ENCODE data around the gene ZNF296. TPM values are rescaled to one million over a fixed set of nuclear protein-coding genes. Genes with fewer than 3 reads are reported as not detected.

Gene ZNF296
- total RNA-seq, 1 donor from 2014 or later = 1.7 TPM

DNA sequence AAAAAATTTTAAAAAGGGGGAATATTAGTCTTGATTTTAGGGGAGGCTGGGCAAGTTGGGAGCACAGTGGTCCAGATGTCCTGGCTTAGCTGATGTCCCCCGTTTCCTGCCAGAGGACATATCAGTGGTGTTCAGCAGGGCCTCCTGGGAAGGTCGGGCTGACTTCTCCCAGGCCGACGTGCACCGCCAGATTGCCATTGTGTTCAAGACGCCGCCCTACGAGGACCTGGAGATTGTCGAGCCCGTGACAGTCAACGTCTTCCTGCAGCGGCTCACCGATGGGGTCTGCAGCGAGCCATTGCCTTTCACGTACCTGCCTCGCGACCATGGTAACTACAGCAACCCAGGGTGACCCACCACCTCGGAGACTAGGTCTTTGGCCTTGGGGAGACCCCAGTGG, 43.9 kb downstream of the ZNF296 start:
- Histone ChIP-seq H3K36me3 (peaks cover 70% of the 10 kb centered on the region), H3K9me3 (no peaks in the 10 kb centered on the region), H3K4me1 (no peaks in the 10 kb centered on the region), H3K27me3 (no peaks in the 10 kb centered on the region), H3K27ac (no peak overlapping the region), H3K4me3 (no peak overlapping the region)
- intact Hi-C loops (cut with DNase I) = no loop called here
- ATAC-seq (no peak), DNase-seq (no peak)
- TF ChIP-seq, protein P1, sequence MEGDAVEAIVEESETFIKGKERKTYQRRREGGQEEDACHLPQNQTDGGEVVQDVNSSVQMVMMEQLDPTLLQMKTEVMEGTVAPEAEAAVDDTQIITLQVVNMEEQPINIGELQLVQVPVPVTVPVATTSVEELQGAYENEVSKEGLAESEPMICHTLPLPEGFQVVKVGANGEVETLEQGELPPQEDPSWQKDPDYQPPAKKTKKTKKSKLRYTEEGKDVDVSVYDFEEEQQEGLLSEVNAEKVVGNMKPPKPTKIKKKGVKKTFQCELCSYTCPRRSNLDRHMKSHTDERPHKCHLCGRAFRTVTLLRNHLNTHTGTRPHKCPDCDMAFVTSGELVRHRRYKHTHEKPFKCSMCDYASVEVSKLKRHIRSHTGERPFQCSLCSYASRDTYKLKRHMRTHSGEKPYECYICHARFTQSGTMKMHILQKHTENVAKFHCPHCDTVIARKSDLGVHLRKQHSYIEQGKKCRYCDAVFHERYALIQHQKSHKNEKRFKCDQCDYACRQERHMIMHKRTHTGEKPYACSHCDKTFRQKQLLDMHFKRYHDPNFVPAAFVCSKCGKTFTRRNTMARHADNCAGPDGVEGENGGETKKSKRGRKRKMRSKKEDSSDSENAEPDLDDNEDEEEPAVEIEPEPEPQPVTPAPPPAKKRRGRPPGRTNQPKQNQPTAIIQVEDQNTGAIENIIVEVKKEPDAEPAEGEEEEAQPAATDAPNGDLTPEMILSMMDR (IDR thresholded peaks at IDR 0.05) = no peak

DNA sequence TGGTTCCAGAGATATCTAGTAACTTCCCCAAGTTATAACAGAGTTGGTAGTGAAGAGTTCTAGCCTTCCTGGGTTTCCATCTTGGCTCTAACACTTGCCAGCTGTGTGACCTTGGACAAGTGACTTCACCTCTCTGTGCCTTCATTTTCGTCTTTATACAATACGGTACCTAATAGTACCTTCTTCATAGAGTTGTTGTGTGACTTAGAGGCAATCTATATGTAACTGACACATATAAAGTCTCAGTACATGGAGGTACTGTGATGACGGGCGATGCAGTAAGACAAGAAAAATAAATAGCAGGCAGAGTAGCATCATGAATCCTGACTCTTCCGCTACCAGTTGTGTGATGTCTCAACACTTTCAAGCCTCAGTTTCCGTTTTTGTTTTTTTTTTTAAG, 45.5 kb downstream of the ZNF296 start:
- Histone ChIP-seq H3K27ac (no peak overlapping the region), H3K4me3 (no peak overlapping the region), H3K27me3 (no peaks in the 10 kb centered on the region), H3K36me3 (peaks cover 67% of the 10 kb centered on the region), H3K4me1 (no peaks in the 10 kb centered on the region), H3K9me3 (no peaks in the 10 kb centered on the region)
- ATAC-seq (no peak), DNase-seq (no peak)
- intact Hi-C loops (cut with DNase I) = no loop called here
- TF ChIP-seq, protein P1 (IDR thresholded peaks at IDR 0.05) = no peak

DNA sequence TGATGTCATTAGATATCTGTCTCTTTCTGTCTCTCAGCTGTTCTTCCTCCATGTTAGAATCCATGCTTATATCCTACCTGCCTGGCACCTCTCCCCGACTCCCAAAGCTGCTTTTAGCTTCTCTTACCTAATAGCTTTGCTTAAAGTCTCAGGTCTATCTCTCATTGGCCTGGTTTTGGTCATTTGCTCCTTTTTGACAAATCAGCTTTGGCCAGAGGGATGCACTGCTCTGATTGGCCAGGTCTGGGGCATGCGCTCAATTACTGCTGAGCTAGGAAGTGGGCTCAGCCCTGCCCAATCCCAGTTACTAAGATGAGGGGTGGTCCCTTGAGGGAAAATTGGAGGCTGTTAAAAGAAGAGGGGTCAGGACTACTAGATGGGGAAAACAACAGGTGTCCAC, 48.9 kb downstream of the ZNF296 start:
- no peak overlapping the region for H3K4me3 ChIP-seq
- H3K9me3 ChIP-seq = no peaks in the 10 kb centered on the region
- no peaks in the 10 kb centered on the region for H3K4me1 ChIP-seq
- ATAC-seq (no peak), DNase-seq (no peak)
- TF ChIP-seq, protein P1 (IDR thresholded peaks at IDR 0.05) = no peak
- peaks cover 42% of the 10 kb centered on the region for H3K36me3 ChIP-seq
- intact Hi-C loops (cut with DNase I) = no loop called here
- no peak overlapping the region for H3K27ac ChIP-seq
- no peaks in the 10 kb centered on the region for H3K27me3 ChIP-seq

DNA sequence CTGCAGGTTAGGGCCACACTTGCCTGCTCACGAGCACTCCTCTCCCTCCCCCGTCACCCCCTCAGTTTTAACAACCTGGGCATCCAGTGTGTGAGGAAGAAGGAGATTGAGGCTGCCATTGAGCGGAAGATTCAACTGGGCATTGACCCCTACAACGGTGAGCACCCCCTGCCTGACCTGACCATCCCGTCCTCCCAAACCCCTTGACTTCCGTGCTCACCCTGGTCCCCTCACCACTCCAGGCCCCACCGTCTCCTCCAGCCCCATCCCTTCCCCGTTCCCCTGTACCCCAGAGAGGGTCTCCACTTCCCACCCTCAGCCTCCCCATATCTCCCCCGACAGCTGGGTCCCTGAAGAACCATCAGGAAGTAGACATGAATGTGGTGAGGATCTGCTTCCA, 51.0 kb downstream of the ZNF296 start:
- TF ChIP-seq, protein P1 (IDR thresholded peaks at IDR 0.05) = no peak
- H3K9me3 ChIP-seq = no peaks in the 10 kb centered on the region
- ATAC-seq = no peak
- no peaks in the 10 kb centered on the region for H3K4me1 ChIP-seq
- no peak for DNase-seq
- intact Hi-C loops (cut with DNase I) = no loop called here
- H3K27ac ChIP-seq = no peak overlapping the region
- H3K4me3 ChIP-seq = no peak overlapping the region
- peaks cover 30% of the 10 kb centered on the region for H3K36me3 ChIP-seq
- H3K27me3 ChIP-seq = no peaks in the 10 kb centered on the region

DNA sequence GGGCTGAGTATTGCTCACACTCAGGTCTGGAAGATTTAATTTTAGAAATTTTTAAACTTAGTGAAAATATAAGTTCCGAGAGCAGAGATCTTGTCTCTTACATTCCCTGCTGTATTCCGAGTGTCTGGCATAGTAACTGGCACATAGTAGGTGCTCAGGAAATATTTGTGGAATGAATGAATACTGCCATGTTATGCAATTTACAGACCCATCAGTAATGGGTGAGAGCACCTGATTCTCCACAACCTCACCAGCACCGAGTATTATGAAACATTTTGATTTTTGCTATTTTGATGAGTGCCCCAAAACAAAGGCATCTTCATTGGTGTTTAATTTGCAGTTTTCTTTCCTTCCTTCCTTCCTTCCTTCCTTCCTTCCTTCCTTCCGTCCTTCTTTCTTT, 53.2 kb downstream of the ZNF296 start:
- no peaks in the 10 kb centered on the region for H3K27me3 ChIP-seq
- no peaks in the 10 kb centered on the region for H3K9me3 ChIP-seq
- TF ChIP-seq, protein P1 (IDR thresholded peaks at IDR 0.05) = no peak
- H3K4me3 ChIP-seq = no peak overlapping the region
- intact Hi-C loops (cut with DNase I) = no loop called here
- no peaks in the 10 kb centered on the region for H3K4me1 ChIP-seq
- no peak overlapping the region for H3K27ac ChIP-seq
- ATAC-seq = no peak
- DNase-seq = no peak
- H3K36me3 ChIP-seq = peaks cover 19% of the 10 kb centered on the region

DNA sequence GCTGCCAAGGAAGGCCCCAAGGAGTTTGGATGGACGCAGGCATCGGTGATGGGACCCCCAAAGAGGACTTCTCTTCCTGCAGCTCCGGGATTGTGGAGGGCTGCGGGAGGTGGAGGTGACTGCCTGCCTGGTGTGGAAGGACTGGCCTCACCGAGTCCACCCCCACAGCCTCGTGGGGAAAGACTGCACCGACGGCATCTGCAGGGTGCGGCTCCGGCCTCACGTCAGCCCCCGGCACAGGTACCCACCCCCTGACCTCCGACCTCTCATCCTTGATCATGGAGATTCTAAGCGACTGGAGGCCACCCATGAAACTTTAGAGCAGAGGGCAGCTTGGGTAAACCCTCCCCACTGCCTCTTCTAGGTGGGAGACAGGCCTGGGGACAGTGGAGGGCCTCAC, 54.3 kb downstream of the ZNF296 start:
- no peak for DNase-seq
- intact Hi-C loops (cut with DNase I) = no loop called here
- Histone ChIP-seq H3K4me3 (no peak overlapping the region), H3K9me3 (no peaks in the 10 kb centered on the region), H3K36me3 (peaks cover 9% of the 10 kb centered on the region), H3K27me3 (no peaks in the 10 kb centered on the region), H3K4me1 (no peaks in the 10 kb centered on the region), H3K27ac (no peak overlapping the region)
- no peak for ATAC-seq
- TF ChIP-seq, protein P1 (IDR thresholded peaks at IDR 0.05) = no peak
